ENCODE results near the gene CPB2.

Gene CPB2

DNA sequence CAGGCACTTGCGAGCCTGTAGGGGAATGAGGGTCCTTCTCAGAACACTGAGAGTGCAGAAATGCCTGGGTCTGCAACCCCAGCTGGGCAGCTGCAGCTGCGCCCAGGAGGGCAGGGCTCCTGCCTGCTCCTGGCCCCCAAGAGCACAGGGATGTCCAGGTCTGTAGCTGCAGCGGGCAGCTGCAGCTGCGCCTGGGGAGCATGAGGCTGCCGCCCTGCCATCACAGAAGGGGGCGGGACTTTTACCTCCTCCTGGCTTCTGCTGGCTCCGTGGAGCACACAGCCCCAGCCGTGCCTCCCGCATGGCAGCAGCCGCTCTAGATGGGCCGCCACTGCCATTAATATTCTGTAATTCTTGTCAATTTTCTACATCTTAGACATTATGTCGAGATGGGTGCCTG lies 17.8 kb downstream of the CPB2 start:
- no peaks in the 10 kb centered on the region for H3K36me3 ChIP-seq (replicated peaks; ENCODE audit: low read depth, low read length)
- no peak for TF ChIP-seq EZH2phosphoT487 (IDR thresholded peaks at IDR 0.05; ENCODE audit: low read depth)
- no peak overlapping the region for H3K27ac ChIP-seq (ENCODE audit: low read length)
- H3K4me3 ChIP-seq (ENCODE audit: low read length): no peak overlapping the region
- no peaks in the 10 kb centered on the region for H4K20me1 ChIP-seq (ENCODE audit: insufficient read depth, low read length)
- H3K9ac ChIP-seq (ENCODE audit: low read length): no peak overlapping the region
- no peaks in the 10 kb centered on the region for H3K27me3 ChIP-seq (ENCODE audit: low read depth, low read length)
- H2AFZ ChIP-seq (ENCODE audit: low read depth, low read length): no peak overlapping the region
- no peaks in the 10 kb centered on the region for H3K79me2 ChIP-seq (ENCODE audit: low read length)
- H3K9me3 ChIP-seq (ENCODE audit: insufficient read depth, low read length): no peaks in the 10 kb centered on the region
- no peak overlapping the region for H3K4me2 ChIP-seq (ENCODE audit: low read length)
- H3K4me1 ChIP-seq (ENCODE audit: low read length): peaks cover 5% of the 10 kb centered on the region; the same call in 1 of the 2 replicates

- Histone ChIP-seq H3K4me1 (ENCODE audit: low read length) (peaks cover 5% of the 10 kb centered on the region; the same call in 1 of the 2 replicates), H3K9me3 (ENCODE audit: insufficient read depth, low read length) (no peaks in the 10 kb centered on the region), H3K79me2 (ENCODE audit: low read length) (no peaks in the 10 kb centered on the region), H3K4me2 (ENCODE audit: low read length) (no peak overlapping the region), H3K27me3 (ENCODE audit: low read depth, low read length) (no peaks in the 10 kb centered on the region), H3K4me3 (ENCODE audit: low read length) (no peak overlapping the region), H2AFZ (ENCODE audit: low read depth, low read length) (no peak overlapping the region), H3K36me3 (replicated peaks; ENCODE audit: low read depth, low read length) (no peaks in the 10 kb centered on the region), H3K9ac (ENCODE audit: low read length) (no peak overlapping the region), H3K27ac (ENCODE audit: low read length) (no peak overlapping the region), H4K20me1 (ENCODE audit: insufficient read depth, low read length) (no peaks in the 10 kb centered on the region)
- TF ChIP-seq, protein P1, sequence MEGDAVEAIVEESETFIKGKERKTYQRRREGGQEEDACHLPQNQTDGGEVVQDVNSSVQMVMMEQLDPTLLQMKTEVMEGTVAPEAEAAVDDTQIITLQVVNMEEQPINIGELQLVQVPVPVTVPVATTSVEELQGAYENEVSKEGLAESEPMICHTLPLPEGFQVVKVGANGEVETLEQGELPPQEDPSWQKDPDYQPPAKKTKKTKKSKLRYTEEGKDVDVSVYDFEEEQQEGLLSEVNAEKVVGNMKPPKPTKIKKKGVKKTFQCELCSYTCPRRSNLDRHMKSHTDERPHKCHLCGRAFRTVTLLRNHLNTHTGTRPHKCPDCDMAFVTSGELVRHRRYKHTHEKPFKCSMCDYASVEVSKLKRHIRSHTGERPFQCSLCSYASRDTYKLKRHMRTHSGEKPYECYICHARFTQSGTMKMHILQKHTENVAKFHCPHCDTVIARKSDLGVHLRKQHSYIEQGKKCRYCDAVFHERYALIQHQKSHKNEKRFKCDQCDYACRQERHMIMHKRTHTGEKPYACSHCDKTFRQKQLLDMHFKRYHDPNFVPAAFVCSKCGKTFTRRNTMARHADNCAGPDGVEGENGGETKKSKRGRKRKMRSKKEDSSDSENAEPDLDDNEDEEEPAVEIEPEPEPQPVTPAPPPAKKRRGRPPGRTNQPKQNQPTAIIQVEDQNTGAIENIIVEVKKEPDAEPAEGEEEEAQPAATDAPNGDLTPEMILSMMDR (IDR thresholded peaks at IDR 0.05; ENCODE audit: low read depth, low read length): no peak
- no peak for TF ChIP-seq EZH2phosphoT487 (IDR thresholded peaks at IDR 0.05; ENCODE audit: low read depth)
These were observed 18.4 kb downstream of the CPB2 start for GRCh38 chr13:46086421-46086922.

GRCh38 chr13:46085737-46086136 lies 19.1 kb downstream of the CPB2 start:
- Histone ChIP-seq H3K79me2 (ENCODE audit: low read length) (no peaks in the 10 kb centered on the region), H2AFZ (ENCODE audit: low read depth, low read length) (no peak overlapping the region), H3K27ac (ENCODE audit: low read length) (no peak overlapping the region), H3K4me2 (ENCODE audit: low read length) (no peak overlapping the region), H3K36me3 (replicated peaks; ENCODE audit: low read depth, low read length) (no peaks in the 10 kb centered on the region), H3K27me3 (ENCODE audit: low read depth, low read length) (no peaks in the 10 kb centered on the region), H3K9ac (ENCODE audit: low read length) (no peak overlapping the region), H3K4me1 (ENCODE audit: low read length) (peaks cover 5% of the 10 kb centered on the region; the same call in 1 of the 2 replicates), H3K9me3 (ENCODE audit: insufficient read depth, low read length) (no peaks in the 10 kb centered on the region), H4K20me1 (ENCODE audit: insufficient read depth, low read length) (no peaks in the 10 kb centered on the region), H3K4me3 (ENCODE audit: low read length) (no peak overlapping the region)
- no peak for TF ChIP-seq EZH2phosphoT487 (IDR thresholded peaks at IDR 0.05; ENCODE audit: low read depth)
- TF ChIP-seq, protein P1 (IDR thresholded peaks at IDR 0.05; ENCODE audit: low read depth, low read length): no peak

DNA sequence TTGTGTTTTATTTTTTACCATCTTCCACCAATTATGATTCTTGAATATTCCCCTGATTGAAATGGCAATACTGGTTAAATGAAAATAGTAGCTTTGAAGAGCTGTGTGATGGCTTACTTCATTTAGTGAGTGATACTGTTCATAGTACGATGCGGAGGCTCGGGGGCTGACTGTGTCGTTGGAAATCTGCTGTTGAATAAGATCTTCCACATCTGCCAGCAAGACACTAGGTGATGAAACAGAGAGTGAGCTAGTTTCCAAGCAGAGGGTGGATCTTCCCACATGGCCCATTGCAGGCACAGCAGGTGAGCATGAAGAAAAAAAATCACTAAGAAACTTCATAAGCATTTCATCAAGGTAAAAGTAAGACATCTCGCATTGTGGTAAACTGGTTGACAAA lies 22.5 kb downstream of the CPB2 start:
- no peaks in the 10 kb centered on the region for H3K9me3 ChIP-seq (ENCODE audit: insufficient read depth, low read length)
- no peak for TF ChIP-seq EZH2phosphoT487 (IDR thresholded peaks at IDR 0.05; ENCODE audit: low read depth)
- TF ChIP-seq, protein P1 (IDR thresholded peaks at IDR 0.05; ENCODE audit: low read depth, low read length): no peak
- no peak overlapping the region for H3K4me2 ChIP-seq (ENCODE audit: low read length)
- H3K36me3 ChIP-seq (replicated peaks; ENCODE audit: low read depth, low read length): no peaks in the 10 kb centered on the region
- H3K4me1 ChIP-seq (ENCODE audit: low read length): peaks cover 13% of the 10 kb centered on the region
- no peak overlapping the region for H3K4me3 ChIP-seq (ENCODE audit: low read length)
- no peaks in the 10 kb centered on the region for H3K79me2 ChIP-seq (ENCODE audit: low read length)
- no peak overlapping the region for H2AFZ ChIP-seq (ENCODE audit: low read depth, low read length)
- H3K9ac ChIP-seq (ENCODE audit: low read length): no peak overlapping the region
- no peak overlapping the region for H3K27ac ChIP-seq (ENCODE audit: low read length)
- no peaks in the 10 kb centered on the region for H3K27me3 ChIP-seq (ENCODE audit: low read depth, low read length)
- no peaks in the 10 kb centered on the region for H4K20me1 ChIP-seq (ENCODE audit: insufficient read depth, low read length)

All from OCI-LY3 (cell line).